ENCODE data around the gene DBR1.

DNA sequence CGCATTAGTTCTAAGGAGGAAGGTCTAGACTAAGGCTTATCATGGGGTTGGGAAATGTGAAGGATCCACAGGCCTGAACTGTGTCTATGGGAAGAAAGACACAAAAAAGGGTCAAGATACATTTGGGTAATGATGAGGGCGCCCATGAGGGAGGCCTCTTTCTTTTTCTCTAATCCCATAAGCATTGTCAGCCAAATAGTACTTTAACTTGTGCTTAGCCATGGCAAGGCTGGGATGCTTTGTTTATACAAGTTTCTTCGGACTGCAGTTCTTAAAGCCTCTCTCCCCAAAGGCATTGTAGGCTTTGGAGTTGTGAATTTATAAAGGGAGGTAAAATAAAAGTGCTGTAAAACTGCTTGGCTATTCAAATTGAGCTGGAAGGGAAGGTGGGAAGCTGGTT, 35.8 kb upstream of the DBR1 start:
- no peak for TF ChIP-seq POLR2A (IDR thresholded peaks at IDR 0.05)
- TF ChIP-seq, protein P1, sequence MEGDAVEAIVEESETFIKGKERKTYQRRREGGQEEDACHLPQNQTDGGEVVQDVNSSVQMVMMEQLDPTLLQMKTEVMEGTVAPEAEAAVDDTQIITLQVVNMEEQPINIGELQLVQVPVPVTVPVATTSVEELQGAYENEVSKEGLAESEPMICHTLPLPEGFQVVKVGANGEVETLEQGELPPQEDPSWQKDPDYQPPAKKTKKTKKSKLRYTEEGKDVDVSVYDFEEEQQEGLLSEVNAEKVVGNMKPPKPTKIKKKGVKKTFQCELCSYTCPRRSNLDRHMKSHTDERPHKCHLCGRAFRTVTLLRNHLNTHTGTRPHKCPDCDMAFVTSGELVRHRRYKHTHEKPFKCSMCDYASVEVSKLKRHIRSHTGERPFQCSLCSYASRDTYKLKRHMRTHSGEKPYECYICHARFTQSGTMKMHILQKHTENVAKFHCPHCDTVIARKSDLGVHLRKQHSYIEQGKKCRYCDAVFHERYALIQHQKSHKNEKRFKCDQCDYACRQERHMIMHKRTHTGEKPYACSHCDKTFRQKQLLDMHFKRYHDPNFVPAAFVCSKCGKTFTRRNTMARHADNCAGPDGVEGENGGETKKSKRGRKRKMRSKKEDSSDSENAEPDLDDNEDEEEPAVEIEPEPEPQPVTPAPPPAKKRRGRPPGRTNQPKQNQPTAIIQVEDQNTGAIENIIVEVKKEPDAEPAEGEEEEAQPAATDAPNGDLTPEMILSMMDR (IDR thresholded peaks at IDR 0.05 in 4 of 5, conservative IDR thresholded peaks at IDR 0.05 in 1 of 5), result no peak
